ENCODE data around the gene RXRA.

GRCh38 chr9:134412298-134412711 is 86.0 kb downstream of the RXRA start:
- TF ChIP-seq, protein P1, sequence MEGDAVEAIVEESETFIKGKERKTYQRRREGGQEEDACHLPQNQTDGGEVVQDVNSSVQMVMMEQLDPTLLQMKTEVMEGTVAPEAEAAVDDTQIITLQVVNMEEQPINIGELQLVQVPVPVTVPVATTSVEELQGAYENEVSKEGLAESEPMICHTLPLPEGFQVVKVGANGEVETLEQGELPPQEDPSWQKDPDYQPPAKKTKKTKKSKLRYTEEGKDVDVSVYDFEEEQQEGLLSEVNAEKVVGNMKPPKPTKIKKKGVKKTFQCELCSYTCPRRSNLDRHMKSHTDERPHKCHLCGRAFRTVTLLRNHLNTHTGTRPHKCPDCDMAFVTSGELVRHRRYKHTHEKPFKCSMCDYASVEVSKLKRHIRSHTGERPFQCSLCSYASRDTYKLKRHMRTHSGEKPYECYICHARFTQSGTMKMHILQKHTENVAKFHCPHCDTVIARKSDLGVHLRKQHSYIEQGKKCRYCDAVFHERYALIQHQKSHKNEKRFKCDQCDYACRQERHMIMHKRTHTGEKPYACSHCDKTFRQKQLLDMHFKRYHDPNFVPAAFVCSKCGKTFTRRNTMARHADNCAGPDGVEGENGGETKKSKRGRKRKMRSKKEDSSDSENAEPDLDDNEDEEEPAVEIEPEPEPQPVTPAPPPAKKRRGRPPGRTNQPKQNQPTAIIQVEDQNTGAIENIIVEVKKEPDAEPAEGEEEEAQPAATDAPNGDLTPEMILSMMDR (IDR thresholded peaks at IDR 0.05) = no peak
- no peak for TF ChIP-seq POLR2A (IDR thresholded peaks at IDR 0.05)

Data from adrenal gland (tissue), 5 donors.